Measurements from ENCODE around the gene EIF4G3. TPM values are rescaled to one million over a fixed set of nuclear protein-coding genes. Genes with fewer than 3 reads are reported as not detected.
A peak's percentile ranks its signal among the peaks of the same experiment; 100 is the strongest.

Gene EIF4G3
- total RNA-seq, 4 donors from 2014 or later = 82.1 to 143 (median 101) TPM

DNA sequence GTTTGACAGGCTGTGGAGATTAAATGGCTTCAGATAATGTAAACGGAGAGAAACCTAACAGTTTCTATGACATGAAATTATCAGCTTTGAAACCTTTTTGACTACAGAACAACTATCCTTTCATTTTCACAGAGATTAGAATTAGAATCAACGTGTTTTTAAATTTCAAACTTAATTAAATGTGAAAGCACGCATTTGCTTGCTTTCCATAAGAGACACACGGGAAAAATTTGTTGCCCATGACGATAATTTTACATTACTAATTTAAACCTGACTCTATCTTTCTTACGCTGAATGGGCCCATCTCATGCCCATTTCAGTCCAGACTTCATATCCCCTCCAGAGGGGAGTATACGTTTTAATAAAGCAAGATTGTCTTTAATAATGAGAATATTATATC lies 297.9 kb downstream of the EIF4G3 start:
- no peak for DNase-seq
- H3K4me1 ChIP-seq = peaks cover 0 to 42% (median 16%) of the 10 kb centered on the region in 4 donors
- no peaks in the 10 kb centered on the region for H3K27me3 ChIP-seq
- peaks cover 0 to 10% (median 3%) of the 10 kb centered on the region in 4 donors for H3K36me3 ChIP-seq
- no peak overlapping the region for H3K4me3 ChIP-seq
- intact Hi-C loops (cut with DNase I; ENCODE audit: low total_unique reads) (no loop called here), in situ Hi-C loops (cut with MboI; ENCODE audit: low pct_ligation_motif_present in 1 of 4, low pct_unique_long_range_greater_than_20kb in 1 of 4, low sequenced_read_pairs in 3 of 4) (no loop called here)
- WGBS, 2 donors (ENCODE audit: low coverage in 1 of 2) = 91 to 94% methylated on average over 7 of the region's 7 CpGs
- H3K27ac ChIP-seq = no peak overlapping the region
- TF ChIP-seq POLR2AphosphoS5 (IDR thresholded peaks at IDR 0.05) = no peak
- no peak for TF ChIP-seq POLR2A (IDR thresholded peaks at IDR 0.05)
- TF ChIP-seq, protein P1, sequence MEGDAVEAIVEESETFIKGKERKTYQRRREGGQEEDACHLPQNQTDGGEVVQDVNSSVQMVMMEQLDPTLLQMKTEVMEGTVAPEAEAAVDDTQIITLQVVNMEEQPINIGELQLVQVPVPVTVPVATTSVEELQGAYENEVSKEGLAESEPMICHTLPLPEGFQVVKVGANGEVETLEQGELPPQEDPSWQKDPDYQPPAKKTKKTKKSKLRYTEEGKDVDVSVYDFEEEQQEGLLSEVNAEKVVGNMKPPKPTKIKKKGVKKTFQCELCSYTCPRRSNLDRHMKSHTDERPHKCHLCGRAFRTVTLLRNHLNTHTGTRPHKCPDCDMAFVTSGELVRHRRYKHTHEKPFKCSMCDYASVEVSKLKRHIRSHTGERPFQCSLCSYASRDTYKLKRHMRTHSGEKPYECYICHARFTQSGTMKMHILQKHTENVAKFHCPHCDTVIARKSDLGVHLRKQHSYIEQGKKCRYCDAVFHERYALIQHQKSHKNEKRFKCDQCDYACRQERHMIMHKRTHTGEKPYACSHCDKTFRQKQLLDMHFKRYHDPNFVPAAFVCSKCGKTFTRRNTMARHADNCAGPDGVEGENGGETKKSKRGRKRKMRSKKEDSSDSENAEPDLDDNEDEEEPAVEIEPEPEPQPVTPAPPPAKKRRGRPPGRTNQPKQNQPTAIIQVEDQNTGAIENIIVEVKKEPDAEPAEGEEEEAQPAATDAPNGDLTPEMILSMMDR (IDR thresholded peaks at IDR 0.05) = no peak
- no peak for TF ChIP-seq EP300 (IDR thresholded peaks at IDR 0.05; ENCODE audit: low read depth)
- no peaks in the 10 kb centered on the region for H3K9me3 ChIP-seq

DNA sequence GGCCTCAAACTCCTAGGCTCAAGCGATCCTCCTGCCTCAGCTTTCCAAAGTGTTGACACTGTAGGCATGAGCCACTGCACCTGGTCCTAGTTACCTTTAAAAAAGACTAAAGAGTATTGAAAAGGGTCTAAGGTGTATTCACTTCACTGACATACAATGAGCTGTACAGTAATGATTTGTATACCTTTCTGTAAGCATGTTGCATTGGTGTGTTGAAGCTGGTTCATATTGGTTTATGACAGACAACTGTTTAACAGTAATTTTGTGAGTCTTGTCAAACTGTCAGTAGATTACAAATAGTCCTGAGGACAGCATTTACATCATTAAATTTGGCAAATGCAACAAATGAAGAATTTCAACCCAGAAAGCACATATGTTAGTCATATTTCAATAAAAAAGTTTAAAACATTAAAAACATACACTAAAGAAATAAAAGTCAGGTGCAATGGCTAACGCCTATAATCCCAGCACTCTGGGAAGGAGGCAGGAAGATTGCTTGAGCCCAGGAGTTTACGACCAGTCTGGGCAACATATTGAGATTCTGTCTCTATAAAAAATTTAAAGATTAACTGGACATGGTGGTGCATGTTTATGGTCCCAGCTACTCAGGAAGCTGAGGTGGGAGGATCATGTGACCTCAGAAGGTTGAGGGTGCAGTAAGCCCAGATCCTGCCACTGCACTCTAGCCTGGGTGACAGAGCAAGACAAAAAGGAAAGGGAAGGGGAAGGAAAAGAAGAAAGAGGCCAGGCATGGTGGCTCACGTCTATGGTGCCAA lies 301.3 kb downstream of the EIF4G3 start:
- TF ChIP-seq POLR2AphosphoS5 (IDR thresholded peaks at IDR 0.05) (peak in 2 of 3 donors; percentile 25 to 44), EP300 (IDR thresholded peaks at IDR 0.05; ENCODE audit: low read depth) (no peak), POLR2A (IDR thresholded peaks at IDR 0.05) (peak; percentile 16)
- TF ChIP-seq, protein P1 (IDR thresholded peaks at IDR 0.05) = no peak
- peak; percentile 64 for DNase-seq
- intact Hi-C loops (cut with DNase I; ENCODE audit: low total_unique reads) = no loop called here
- Histone ChIP-seq H3K4me3 (no peak overlapping the region), H3K4me1 (peaks cover 0 to 49% (median 20%) of the 10 kb centered on the region in 4 donors), H3K27me3 (no peaks in the 10 kb centered on the region), H3K9me3 (no peaks in the 10 kb centered on the region), H3K27ac (peak overlapping the region; percentile 76 to 83 (median 81)), H3K36me3 (peaks cover 0 to 10% (median 3%) of the 10 kb centered on the region in 4 donors)
- in situ Hi-C loops (cut with MboI; ENCODE audit: low pct_ligation_motif_present in 1 of 4, low pct_unique_long_range_greater_than_20kb in 1 of 4, low sequenced_read_pairs in 3 of 4) = no loop called here
- WGBS, 2 donors (ENCODE audit: low coverage in 1 of 2) = 44 to 67% methylated on average over 1 to 4 of the region's 4 CpGs

DNA sequence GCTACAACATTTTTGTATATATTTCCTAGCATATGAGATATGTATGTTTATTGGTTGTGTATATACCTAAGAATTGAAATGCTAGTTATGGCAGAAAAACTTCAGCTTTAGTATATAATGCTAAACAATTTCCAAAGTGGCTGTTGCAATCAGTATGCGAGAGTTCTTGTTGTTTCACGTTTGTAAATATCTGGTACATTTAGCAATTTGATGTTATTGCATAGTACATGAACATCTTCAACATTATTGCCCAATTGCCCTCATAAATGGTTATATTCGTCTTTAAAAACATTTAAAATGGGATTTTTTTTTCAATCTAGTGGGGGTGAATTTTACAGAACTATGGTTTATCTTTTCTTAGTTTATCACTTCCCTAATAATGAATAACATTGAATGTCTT lies 303.4 kb downstream of the EIF4G3 start:
- intact Hi-C loops (cut with DNase I; ENCODE audit: low total_unique reads) = no loop called here
- no peak overlapping the region for H3K27ac ChIP-seq
- in situ Hi-C loops (cut with MboI; ENCODE audit: low pct_ligation_motif_present in 1 of 4, low pct_unique_long_range_greater_than_20kb in 1 of 4, low sequenced_read_pairs in 3 of 4) = no loop called here

DNA sequence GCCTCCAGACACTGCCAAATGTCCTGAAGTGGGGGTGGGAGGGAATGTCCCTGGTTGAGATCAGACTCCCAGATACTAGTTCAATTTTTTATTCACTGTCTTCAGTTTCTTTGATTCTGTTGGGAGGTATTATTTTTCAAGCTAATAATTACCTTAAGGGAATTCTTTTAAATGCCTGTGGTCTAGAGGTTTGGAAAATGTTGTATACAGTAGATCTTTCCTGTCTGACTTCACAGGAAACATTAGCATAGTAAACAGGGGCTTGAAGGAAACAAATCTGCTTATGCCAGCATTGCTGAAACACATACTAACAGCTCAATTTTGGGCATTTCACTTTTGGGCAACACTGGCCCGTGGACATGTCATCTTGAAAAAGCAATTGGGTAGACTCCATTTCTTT lies 305.3 kb downstream of the EIF4G3 start:
- Histone ChIP-seq H3K4me3 (no peak overlapping the region), H3K27me3 (no peaks in the 10 kb centered on the region), H3K4me1 (peaks cover 0 to 25% (median 16%) of the 10 kb centered on the region in 4 donors), H3K9me3 (no peaks in the 10 kb centered on the region), H3K27ac (no peak overlapping the region), H3K36me3 (no peaks in the 10 kb centered on the region)
- intact Hi-C loops (cut with DNase I; ENCODE audit: low total_unique reads) = no loop called here
- no peak for DNase-seq
- in situ Hi-C loops (cut with MboI; ENCODE audit: low pct_ligation_motif_present in 1 of 4, low pct_unique_long_range_greater_than_20kb in 1 of 4, low sequenced_read_pairs in 3 of 4) = no loop called here
- 44% methylated on average over 1 of the region's 1 CpG; no CpG with 5 or more reads in 1 of the 2 donors for WGBS, 2 donors (ENCODE audit: low coverage in 1 of 2)
- TF ChIP-seq POLR2AphosphoS5 (IDR thresholded peaks at IDR 0.05) (no peak), POLR2A (IDR thresholded peaks at IDR 0.05) (no peak), EP300 (IDR thresholded peaks at IDR 0.05; ENCODE audit: low read depth) (no peak)
- TF ChIP-seq, protein P1 (IDR thresholded peaks at IDR 0.05) = no peak

More for the DNA sequence above, 303.4 kb downstream of the EIF4G3 start:
- no peaks in the 10 kb centered on the region for H3K9me3 ChIP-seq
- H3K36me3 ChIP-seq = no peaks in the 10 kb centered on the region
- no peak overlapping the region for H3K4me3 ChIP-seq
- peaks cover 0 to 35% (median 18%) of the 10 kb centered on the region in 4 donors for H3K4me1 ChIP-seq
- DNase-seq = no peak
- H3K27me3 ChIP-seq = no peaks in the 10 kb centered on the region
- 51 to 54% methylated on average over 3 of the region's 3 CpGs for WGBS, 2 donors (ENCODE audit: low coverage in 1 of 2)
- TF ChIP-seq, protein P1 (IDR thresholded peaks at IDR 0.05) = no peak
- no peak for TF ChIP-seq EP300 (IDR thresholded peaks at IDR 0.05; ENCODE audit: low read depth)
- no peak for TF ChIP-seq POLR2AphosphoS5 (IDR thresholded peaks at IDR 0.05)
- TF ChIP-seq POLR2A (IDR thresholded peaks at IDR 0.05) = no peak

Data from transverse colon (tissue), 4 donors.